Large intestine (tissue), 3 donors: ENCODE measurements around the gene CENPW. TPM values are rescaled to one million over a fixed set of nuclear protein-coding genes. Genes with fewer than 3 reads are reported as not detected.

Experiments used
- DNase-seq, 2 donors: peaks; one replicate each; pipeline versions ENCODE4 v3.0.0 to v3.0.0-alpha.2; 2013
- H3K27ac ChIP-seq: one replicate; pipeline ENCODE4 v1.5.1; 2013; ENCODE audit warnings: low read length
- H3K27me3 ChIP-seq: 2 replicates; pipeline ENCODE4 v1.6.1; 2013; ENCODE audit warnings: low read length; ENCODE audit not compliant: control insufficient read depth, insufficient read depth
- H3K36me3 ChIP-seq: 2 replicates; pipeline ENCODE4 v1.6.1; 2013; ENCODE audit warnings: low read length; ENCODE audit not compliant: control insufficient read depth, insufficient read depth
- H3K4me1 ChIP-seq: one replicate; pipeline ENCODE4 v1.6.1; 2013; ENCODE audit warnings: low read length; ENCODE audit not compliant: control insufficient read depth, insufficient read depth
- H3K4me3 ChIP-seq: one replicate; pipeline ENCODE4 v1.5.1; 2013; ENCODE audit warnings: low read length
- H3K9me3 ChIP-seq: one replicate; pipeline ENCODE4 v1.6.1; 2013; ENCODE audit warnings: mild to moderate bottlenecking, low read depth, low read length, moderate library complexity; ENCODE audit not compliant: control insufficient read depth
- WGBS: methylation state at CpG from one replicate; pipeline ENCODE4 v1.1.5; 2013; ENCODE audit warnings: low lambda C conversion rate; ENCODE audit not compliant: insufficient coverage; 5-methylcytosine and 5-hydroxymethylcytosine counted together
- polyA plus RNA-seq: library from polyadenylated mRNA; unstranded; fragments of 120-200 nt; gene quantifications from one replicate; pipeline ENCODE4 v1.2.1, GENCODE V29; 2013

The CENPW gene
- polyA plus RNA-seq, 1 donor, result 13.9 TPM

DNA sequence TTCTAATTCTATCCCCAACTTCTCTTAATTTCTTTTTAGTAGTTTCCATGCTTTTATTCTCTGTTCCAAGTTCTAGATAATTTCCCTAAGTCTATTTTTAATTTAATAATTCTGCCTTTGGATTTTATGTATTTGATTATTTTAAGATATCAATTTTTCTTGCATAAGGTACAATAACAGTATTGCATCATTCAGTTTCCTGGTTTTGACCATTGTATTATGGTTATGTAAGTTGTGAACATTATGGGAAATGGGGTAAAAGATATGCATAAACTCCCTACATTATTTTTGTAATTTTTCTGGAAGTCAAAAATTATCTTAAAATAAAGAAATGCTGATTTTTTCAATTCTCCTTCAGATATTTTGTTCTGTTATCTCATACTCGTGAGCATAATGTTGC, 21.1 kb upstream of the CENPW start:
- 89% methylated on average over 1 of the region's 1 CpG for WGBS
- Histone ChIP-seq H3K36me3 (no peaks in the 10 kb centered on the region), H3K9me3 (no peaks in the 10 kb centered on the region), H3K4me1 (no peaks in the 10 kb centered on the region), H3K27me3 (no peaks in the 10 kb centered on the region), H3K27ac (no peak overlapping the region), H3K4me3 (no peak overlapping the region)
- no peak for DNase-seq

DNA sequence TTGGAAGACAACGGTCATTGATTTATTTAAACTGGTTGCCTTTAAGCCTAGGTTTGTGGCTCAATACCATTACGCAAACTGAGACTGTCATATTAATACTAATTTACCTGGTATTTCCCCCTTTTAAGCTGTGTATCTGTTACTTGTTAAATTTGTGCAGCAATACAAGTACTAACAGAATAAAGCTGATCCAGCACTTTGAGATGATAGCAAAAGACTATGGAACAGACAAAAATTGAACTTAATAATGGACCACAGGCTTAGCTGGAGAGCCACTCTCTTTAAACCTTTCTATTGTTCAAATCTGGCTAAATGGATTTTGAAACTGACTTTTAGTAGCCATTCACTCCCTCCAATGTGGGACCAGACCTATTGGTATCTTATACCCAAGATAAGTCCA, 6.2 kb upstream of the CENPW start:
- no CpG with 5 or more reads among the region's 2 CpGs for WGBS
- no peaks in the 10 kb centered on the region for H3K4me1 ChIP-seq
- H3K36me3 ChIP-seq, result no peaks in the 10 kb centered on the region
- no peaks in the 10 kb centered on the region for H3K27me3 ChIP-seq
- H3K27ac ChIP-seq, result no peak overlapping the region
- no peak for DNase-seq
- H3K9me3 ChIP-seq, result no peaks in the 10 kb centered on the region
- H3K4me3 ChIP-seq, result no peak overlapping the region

DNA sequence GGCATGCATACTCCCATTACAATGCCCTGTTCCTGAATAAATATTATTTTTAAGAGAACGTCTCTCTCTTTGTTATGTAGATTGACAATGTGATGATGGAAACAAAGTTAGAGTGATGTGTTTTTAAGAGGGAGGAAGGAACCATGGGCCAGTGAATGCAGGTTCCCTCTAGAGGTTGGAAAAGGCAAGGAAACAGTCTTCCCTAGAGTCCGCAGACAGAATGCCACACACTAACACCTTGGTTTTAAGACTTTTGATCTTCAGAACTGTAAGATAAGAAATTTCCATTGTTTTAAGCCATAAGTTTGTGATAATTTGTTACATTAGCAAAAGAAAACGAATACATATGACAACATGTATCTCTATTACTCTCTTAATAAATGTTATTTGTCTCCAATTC, 4.7 kb upstream of the CENPW start:
- no peak for DNase-seq
- WGBS, result 40% methylated on average over 1 of the region's 3 CpGs
- no peaks in the 10 kb centered on the region for H3K36me3 ChIP-seq
- H3K27me3 ChIP-seq, result no peaks in the 10 kb centered on the region
- no peaks in the 10 kb centered on the region for H3K4me1 ChIP-seq
- no peak overlapping the region for H3K4me3 ChIP-seq
- H3K9me3 ChIP-seq, result no peaks in the 10 kb centered on the region
- H3K27ac ChIP-seq, result no peak overlapping the region

DNA sequence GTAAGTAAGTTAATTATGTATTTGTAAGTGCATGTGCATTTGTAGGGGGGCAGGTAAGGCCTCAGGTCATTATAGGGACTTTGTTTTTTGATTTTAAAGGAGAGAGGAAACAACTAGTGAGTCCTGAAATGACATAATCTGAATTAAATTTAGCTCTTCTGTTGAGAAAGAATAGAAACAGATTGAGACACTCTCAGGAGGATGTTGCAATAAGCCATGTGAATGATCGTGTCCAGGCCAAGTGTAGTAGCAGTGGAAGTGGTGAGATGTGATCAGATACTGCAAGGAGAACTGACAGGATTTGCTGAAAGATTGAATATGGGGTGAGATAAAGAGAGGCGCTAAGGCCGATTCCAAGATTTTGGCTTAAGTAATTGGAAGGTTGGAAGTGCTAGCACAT, 2.6 kb upstream of the CENPW start:
- H3K9me3 ChIP-seq, result no peaks in the 10 kb centered on the region
- no peak for DNase-seq
- no peaks in the 10 kb centered on the region for H3K36me3 ChIP-seq
- H3K4me1 ChIP-seq, result peaks cover 13% of the 10 kb centered on the region
- no peaks in the 10 kb centered on the region for H3K27me3 ChIP-seq
- H3K27ac ChIP-seq, result no peak overlapping the region
- WGBS, result 83% methylated on average over 3 of the region's 3 CpGs
- no peak overlapping the region for H3K4me3 ChIP-seq

DNA sequence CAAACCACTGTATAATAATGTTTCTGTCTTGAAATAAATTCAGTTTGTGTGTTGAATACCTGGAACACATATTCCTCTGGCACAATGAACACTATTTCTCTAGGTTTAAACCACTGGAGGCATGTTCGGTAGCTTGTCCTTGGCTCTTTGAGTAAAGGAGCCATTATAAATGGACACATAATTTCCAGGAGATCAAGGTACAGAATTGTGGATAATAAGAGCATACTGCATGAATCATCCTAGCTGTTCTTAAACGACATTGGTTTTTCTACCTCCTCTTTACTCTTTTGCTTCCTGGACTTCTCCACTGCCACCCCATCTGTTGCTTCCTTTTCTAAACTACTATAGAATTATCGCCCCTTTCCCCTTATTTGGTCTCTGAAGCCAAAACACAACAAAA, 1.2 kb downstream of the CENPW start:
- H3K27ac ChIP-seq, result no peak overlapping the region
- peak in 1 of 2 donors; percentile 21 for DNase-seq
- 60% methylated on average over 2 of the region's 3 CpGs for WGBS

DNA sequence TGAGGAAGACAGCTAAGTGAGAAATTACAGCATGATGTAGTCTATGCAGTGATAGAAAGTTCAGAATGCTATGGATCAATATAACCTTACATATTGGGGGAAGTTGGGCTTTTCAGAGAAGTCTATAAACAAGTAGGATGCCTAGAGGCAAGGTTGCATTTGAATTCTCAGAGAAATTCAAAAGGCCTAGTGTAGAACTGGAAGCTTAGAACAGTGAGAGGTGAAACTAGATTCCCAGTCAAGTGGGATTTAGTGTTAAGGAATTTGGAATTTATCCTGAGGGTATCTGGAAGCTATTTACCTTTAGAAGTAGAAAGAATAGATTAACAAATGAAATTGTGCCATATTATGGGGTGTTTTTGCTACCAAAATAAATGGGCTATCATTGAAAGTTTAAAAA, 4.3 kb downstream of the CENPW start:
- H3K27ac ChIP-seq, result no peak overlapping the region
- DNase-seq, result no peak
- H3K27me3 ChIP-seq, result no peaks in the 10 kb centered on the region
- no peaks in the 10 kb centered on the region for H3K36me3 ChIP-seq
- no peak overlapping the region for H3K4me3 ChIP-seq
- H3K9me3 ChIP-seq, result no peaks in the 10 kb centered on the region
- peaks cover 13% of the 10 kb centered on the region for H3K4me1 ChIP-seq

More for the DNA sequence above, 1.2 kb downstream of the CENPW start:
- no peaks in the 10 kb centered on the region for H3K27me3 ChIP-seq
- H3K9me3 ChIP-seq, result no peaks in the 10 kb centered on the region
- H3K4me1 ChIP-seq, result peaks cover 13% of the 10 kb centered on the region
- peak overlapping the region; percentile 81 for H3K4me3 ChIP-seq
- H3K36me3 ChIP-seq, result no peaks in the 10 kb centered on the region

DNA sequence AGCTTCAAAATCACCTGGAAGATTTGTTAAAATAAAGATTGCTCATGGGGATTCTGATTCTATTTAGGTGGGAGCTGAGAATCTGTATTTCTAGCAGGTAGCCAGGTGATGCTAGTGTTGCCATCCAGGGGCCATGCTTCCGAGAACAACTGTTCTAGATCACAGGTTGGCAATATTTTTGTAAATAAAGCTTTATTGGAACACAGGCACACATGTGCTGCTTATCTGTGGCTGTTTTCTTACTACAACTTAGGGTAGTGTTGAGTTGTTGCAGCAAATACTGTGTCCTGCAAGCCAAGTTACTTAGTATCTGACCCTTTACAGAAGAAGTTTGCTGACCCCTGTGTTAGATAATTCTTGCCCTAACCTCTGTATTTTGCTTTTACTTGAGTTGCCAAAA, 12.0 kb downstream of the CENPW start:
- Histone ChIP-seq H3K4me1 (no peaks in the 10 kb centered on the region), H3K27ac (no peak overlapping the region), H3K27me3 (no peaks in the 10 kb centered on the region), H3K36me3 (no peaks in the 10 kb centered on the region), H3K4me3 (no peak overlapping the region), H3K9me3 (peaks cover 2% of the 10 kb centered on the region)
- WGBS, result no CpG with 5 or more reads among the region's 1 CpG
- no peak for DNase-seq

DNA sequence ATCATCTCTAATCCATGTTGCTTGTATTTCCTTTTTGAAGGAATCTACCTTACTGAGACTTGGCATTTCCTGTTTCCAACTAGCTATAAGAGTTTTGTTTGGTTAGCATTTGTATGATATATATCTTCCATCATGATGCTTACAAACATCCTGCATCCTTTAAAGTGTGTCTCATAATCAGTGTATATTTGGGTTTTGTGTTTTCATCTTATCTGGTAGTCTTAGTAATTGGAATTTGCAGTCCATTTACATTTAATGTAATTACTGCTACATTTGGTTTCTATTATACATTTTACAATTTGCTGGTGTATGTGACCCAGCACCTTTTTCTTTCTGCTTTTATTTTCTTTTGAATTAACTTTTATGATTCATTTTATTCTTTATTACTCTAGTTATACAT, 12.6 kb downstream of the CENPW start:
- no peaks in the 10 kb centered on the region for H3K36me3 ChIP-seq
- no peak overlapping the region for H3K27ac ChIP-seq
- peaks cover 7% of the 10 kb centered on the region for H3K9me3 ChIP-seq
- H3K4me3 ChIP-seq, result no peak overlapping the region
- DNase-seq, result no peak
- no peaks in the 10 kb centered on the region for H3K27me3 ChIP-seq
- no peaks in the 10 kb centered on the region for H3K4me1 ChIP-seq

DNA sequence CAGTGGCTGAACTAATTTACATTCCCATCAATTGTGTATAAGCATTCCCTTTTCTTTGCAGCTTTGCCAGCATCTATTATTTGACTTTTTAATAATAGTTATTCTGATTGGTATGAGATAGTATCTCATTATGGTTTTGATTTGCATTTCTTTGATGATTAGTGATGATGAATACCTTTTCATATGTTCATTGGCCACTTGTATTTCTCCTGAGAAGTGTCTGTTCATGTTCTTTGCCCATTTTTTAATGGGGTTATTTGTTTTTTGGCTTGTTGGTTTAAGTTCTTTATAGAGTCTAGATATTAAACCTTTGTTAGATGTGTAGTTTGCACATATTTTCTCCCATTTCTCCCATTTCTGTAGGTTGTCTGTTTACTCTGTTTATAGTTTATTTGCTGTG, 16.6 kb downstream of the CENPW start:
- H3K27me3 ChIP-seq, result no peaks in the 10 kb centered on the region

DNA sequence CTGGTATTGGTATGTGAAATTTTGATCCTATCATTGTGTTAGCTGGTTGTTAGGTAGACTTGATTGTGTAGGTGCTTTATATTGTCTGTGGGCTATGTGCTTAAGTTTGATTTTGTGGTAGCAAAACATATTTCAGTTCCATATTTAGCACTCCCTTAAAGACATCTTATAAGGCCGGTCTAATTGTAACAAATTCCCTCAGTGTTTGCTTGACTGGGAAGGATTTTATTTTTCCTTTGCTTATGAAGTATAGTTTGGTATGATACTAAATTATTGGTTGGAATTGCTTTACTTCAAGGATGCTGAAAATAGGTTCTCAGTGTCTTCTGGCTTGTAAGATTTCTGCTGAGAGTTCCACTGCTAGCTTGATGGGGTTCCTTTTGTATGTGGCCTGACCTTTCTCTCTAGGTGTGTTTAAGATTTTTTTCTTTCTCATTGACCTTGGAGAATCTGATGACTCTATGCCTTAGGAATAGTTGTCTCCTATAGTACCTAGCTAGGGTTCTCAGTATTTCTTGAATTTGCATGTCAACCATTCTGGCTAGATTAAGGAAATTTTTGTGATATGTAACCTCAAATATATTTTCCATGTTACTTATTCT, 20.1 kb downstream of the CENPW start:
- H3K4me1 ChIP-seq, result no peaks in the 10 kb centered on the region
- DNase-seq, result no peak
- no peak overlapping the region for H3K27ac ChIP-seq
- H3K9me3 ChIP-seq, result peaks cover 9% of the 10 kb centered on the region
- 100% methylated on average over 1 of the region's 1 CpG for WGBS
- H3K27me3 ChIP-seq, result no peaks in the 10 kb centered on the region
- no peak overlapping the region for H3K4me3 ChIP-seq
- no peaks in the 10 kb centered on the region for H3K36me3 ChIP-seq

More for the DNA sequence above, 16.6 kb downstream of the CENPW start:
- Histone ChIP-seq H3K27ac (no peak overlapping the region), H3K36me3 (no peaks in the 10 kb centered on the region), H3K4me3 (no peak overlapping the region), H3K4me1 (no peaks in the 10 kb centered on the region), H3K9me3 (peaks cover 9% of the 10 kb centered on the region)
- no peak for DNase-seq

DNA sequence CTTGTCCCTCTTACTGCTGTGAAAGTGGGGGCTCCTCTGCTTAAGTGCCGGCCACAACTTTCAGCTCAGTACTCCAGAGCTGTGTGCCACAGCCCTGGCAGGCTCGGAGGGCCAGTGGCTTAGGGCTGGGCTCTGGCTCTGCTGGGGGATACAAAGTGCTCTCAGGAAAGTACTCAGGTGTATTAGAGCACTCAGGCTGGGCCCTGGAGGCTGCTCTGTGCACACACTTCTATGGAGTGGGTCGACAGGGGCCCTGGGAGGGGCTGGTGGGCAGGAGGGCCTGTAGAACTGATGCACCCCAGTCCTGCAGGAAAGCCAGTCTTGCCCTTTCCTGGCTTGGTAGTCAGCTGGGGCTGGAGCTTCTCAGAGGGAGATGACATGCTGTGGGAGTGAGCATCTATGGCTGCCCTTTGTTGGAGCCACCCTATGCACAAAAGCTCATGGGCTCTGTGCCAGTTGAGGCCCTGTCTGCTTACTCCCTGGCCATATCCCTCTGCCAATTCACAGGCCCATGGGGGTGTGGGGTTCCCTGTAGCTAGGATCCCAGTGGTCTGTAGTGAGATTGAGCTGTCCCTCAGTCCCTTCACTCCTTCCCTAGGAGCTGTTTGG, 22.0 kb downstream of the CENPW start:
- DNase-seq, result no peak
- Histone ChIP-seq H3K4me1 (no peaks in the 10 kb centered on the region), H3K9me3 (peaks cover 8% of the 10 kb centered on the region), H3K36me3 (no peaks in the 10 kb centered on the region), H3K4me3 (no peak overlapping the region), H3K27ac (no peak overlapping the region), H3K27me3 (no peaks in the 10 kb centered on the region)
- WGBS, result no CpG with 5 or more reads among the region's 3 CpGs
